ENCODE results near the gene ERGIC3. TPM values are rescaled to one million over a fixed set of nuclear protein-coding genes. Genes with fewer than 3 reads are reported as not detected.

Gene ERGIC3
- polyA plus RNA-seq, 1 experiment = 484 TPM

DNA sequence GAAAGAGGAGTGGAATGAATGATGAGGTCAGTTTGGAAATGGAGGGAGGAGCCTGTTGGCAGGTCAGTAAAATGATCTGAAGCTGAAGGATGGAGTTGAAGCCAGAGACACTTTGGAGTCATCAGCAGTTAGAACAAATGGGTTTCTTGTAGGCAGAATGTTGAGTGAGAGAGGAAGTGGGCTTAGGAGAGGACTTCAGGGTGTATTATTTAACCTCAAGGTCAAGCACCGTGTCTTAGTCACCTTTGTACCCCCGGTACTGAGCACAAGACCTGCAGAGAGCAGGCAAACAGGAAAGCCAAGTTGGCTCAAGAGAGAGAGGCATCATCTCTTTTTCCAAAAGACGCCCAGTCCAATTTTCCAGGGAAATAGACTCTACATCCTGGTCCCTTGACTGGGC is 35.7 kb upstream of the ERGIC3 start:
- TF ChIP-seq, protein P1, sequence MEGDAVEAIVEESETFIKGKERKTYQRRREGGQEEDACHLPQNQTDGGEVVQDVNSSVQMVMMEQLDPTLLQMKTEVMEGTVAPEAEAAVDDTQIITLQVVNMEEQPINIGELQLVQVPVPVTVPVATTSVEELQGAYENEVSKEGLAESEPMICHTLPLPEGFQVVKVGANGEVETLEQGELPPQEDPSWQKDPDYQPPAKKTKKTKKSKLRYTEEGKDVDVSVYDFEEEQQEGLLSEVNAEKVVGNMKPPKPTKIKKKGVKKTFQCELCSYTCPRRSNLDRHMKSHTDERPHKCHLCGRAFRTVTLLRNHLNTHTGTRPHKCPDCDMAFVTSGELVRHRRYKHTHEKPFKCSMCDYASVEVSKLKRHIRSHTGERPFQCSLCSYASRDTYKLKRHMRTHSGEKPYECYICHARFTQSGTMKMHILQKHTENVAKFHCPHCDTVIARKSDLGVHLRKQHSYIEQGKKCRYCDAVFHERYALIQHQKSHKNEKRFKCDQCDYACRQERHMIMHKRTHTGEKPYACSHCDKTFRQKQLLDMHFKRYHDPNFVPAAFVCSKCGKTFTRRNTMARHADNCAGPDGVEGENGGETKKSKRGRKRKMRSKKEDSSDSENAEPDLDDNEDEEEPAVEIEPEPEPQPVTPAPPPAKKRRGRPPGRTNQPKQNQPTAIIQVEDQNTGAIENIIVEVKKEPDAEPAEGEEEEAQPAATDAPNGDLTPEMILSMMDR (IDR thresholded peaks at IDR 0.05; ENCODE audit: low read depth, low read length) = no peak
- ChIA-PET POLR2A (no interaction called here), CTCF (no interaction called here)
- H3K27me3 ChIP-seq (ENCODE audit: control insufficient read depth, insufficient read depth, low read length) = no peaks in the 10 kb centered on the region
- no peak for DNase-seq (ENCODE audit: low read depth, low spot score)
- no peaks in the 10 kb centered on the region for H3K9me3 ChIP-seq (ENCODE audit: control insufficient read depth, insufficient read depth, low read length)
- H3K4me3 ChIP-seq (ENCODE audit: low read depth, low read length) = no peak overlapping the region
- H3K27ac ChIP-seq (ENCODE audit: low read depth, low read length) = no peak overlapping the region

DNA sequence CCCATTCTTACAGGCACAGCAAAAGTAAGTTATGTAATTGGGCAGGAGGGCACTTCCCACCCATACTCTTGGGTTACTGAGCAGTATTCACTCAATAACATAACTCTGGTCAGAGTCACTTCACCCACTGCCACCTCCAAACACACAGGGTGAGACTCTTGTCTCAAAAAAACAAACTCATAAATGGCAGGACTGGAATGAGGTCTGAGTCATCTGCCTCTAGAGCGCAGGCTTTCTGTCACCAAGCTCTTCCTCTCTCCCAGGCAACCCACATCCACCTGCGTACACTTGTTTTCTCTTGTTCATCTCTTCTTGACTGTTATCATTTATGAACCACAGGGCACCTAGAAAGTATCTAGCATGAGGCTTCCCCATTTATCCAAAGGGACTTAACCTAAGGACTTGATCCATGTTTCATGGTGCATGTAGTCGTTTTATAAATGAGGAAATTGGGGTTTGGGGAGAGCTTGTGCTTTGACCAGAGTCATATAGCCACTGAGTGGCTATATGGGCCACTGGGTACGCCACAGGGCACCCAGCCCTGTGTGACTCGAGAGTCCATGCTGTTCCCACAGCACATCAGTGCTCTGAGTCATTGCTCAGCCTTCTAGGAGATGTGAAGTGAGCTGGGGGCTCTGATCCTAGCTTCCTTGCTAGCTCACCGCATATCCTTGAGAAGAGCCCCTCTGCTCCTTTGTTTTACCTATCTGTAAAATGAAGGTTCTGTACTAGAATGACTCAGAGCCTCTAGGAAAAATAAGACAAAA is 34.8 kb upstream of the ERGIC3 start:
- Histone ChIP-seq H3K27me3 (ENCODE audit: control insufficient read depth, insufficient read depth, low read length) (no peaks in the 10 kb centered on the region), H3K4me3 (ENCODE audit: low read depth, low read length) (no peak overlapping the region), H3K27ac (ENCODE audit: low read depth, low read length) (no peak overlapping the region), H3K9me3 (ENCODE audit: control insufficient read depth, insufficient read depth, low read length) (no peaks in the 10 kb centered on the region)
- ChIA-PET POLR2A (no interaction called here), CTCF (interaction anchor here (1.0 kb wide), 1 partner anchor 411 kb away, joined by 3 read pairs; no protein-coding TSS in a partner anchor)
- TF ChIP-seq, protein P1 (IDR thresholded peaks at IDR 0.05; ENCODE audit: low read depth, low read length) = no peak
- DNase-seq (ENCODE audit: low read depth, low spot score) = no peak

DNA sequence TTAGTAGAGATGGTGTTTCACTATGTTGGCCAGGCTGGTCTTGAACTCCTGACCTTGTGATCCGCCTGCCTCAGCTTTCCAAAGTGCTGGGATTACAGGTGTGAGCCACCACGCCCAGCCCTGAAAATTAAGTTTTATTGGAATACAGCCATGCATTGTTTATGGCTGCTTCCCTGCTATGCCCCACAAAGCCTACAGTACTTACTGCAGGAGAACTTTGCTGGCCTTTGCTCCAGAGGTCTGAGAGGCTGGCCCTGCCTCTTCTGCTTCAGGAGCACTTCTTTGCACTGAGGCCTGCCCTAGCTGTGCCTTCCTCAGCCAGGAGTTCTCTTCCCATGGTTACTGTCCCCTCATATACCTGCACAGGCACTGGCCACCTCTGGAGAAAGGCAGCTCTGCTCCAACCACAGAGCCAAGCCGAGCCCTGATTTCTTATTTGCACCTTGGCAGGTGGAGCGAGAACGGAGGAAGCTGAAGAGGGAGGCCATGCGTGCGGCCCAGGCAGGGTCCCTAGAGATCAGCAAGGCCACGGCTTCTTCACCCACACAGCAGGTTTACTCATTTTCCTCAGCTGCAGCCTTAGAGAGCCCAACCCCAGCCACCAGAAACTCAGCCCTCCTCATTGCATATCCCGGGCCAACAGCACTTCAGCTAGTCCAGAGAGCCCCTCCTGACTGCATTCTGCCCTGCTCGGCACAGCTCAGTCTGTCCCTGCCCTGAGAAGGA is 33.2 kb upstream of the ERGIC3 start:
- DNase-seq (ENCODE audit: low read depth, low spot score) = no peak
- TF ChIP-seq, protein P1 (IDR thresholded peaks at IDR 0.05; ENCODE audit: low read depth, low read length) = no peak
- ChIA-PET CTCF (no interaction called here), POLR2A (no interaction called here)
- no peaks in the 10 kb centered on the region for H3K9me3 ChIP-seq (ENCODE audit: control insufficient read depth, insufficient read depth, low read length)
- no peak overlapping the region for H3K4me3 ChIP-seq (ENCODE audit: low read depth, low read length)
- H3K27ac ChIP-seq (ENCODE audit: low read depth, low read length) = no peak overlapping the region
- no peaks in the 10 kb centered on the region for H3K27me3 ChIP-seq (ENCODE audit: control insufficient read depth, insufficient read depth, low read length)

DNA sequence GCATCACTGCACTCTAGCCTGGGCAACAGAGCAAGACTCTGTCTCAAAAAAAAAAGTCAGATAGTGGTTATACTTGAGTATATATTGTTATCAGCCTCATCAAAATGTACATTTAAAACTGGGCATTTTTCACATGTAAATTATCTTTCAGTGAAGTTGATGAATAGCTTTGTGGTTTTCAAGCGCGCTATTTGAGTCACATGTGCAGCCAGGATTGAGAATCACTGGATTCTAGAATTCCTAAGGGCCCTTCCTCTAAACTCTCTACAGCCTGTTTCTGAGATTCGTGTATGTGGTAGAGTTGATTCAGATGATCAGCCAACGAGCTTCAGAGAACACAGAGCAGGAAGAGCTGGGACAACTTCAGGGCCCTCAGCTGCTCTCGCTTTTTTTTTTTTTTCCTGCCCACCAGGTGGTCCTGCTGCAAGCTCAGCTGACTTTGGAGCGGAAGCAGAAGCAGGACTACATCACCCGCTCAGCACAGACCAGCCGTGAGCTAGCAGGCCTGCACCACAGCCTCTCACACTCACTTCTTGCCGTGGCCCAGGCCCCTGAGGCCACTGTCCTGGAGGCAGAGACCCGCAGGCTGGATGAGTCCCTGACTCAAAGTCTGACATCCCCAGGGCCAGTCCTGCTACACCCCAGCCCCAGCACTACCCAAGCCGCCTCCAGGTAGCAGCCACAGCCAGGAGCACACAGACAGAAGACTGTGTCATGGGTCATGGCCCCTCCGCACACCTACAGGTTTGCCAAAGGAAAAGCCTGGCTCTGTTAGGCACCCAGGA is 30.7 kb upstream of the ERGIC3 start:
- TF ChIP-seq, protein P1 (IDR thresholded peaks at IDR 0.05; ENCODE audit: low read depth, low read length) = no peak
- H3K27ac ChIP-seq (ENCODE audit: low read depth, low read length) = no peak overlapping the region
- H3K27me3 ChIP-seq (ENCODE audit: control insufficient read depth, insufficient read depth, low read length) = no peaks in the 10 kb centered on the region
- H3K9me3 ChIP-seq (ENCODE audit: control insufficient read depth, insufficient read depth, low read length) = no peaks in the 10 kb centered on the region
- CTCF ChIA-PET = interaction anchor here (1.4 to 1.5 kb wide), 2 partner anchors 137 to 482 kb away, joined by 3 read pairs; no protein-coding TSS in a partner anchor
- DNase-seq (ENCODE audit: low read depth, low spot score) = no peak
- POLR2A ChIA-PET = interaction anchor here (0.6 kb wide), 1 partner anchor 153 kb away, joined by 3 read pairs; no protein-coding TSS in a partner anchor
- H3K4me3 ChIP-seq (ENCODE audit: low read depth, low read length) = no peak overlapping the region

All from AG04450 (cell line).